ENCODE results near the gene CNBD2.

DNA sequence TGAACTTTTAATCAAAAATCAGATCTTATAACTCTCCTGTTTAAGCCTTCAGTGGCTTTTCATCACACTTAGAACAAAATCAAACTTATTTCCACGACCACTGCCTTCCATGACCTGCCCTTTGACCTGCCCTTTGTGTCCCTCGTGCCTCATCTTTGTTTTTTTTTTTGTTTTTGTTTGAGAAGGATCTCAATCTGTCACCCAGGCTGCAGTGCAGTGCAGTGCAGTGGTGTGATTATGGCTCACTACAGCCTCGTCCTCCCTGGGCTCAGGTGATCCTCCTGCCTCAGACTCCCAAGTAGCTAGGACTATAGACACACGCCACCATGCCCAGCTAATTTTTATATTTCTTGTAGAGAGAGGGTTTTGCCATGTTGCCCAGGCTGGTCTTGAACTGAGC, 86.8 kb downstream of the CNBD2 start:
- TF ChIP-seq YY1 (IDR thresholded peaks at IDR 0.05), result no peak
- TF ChIP-seq, protein P1, sequence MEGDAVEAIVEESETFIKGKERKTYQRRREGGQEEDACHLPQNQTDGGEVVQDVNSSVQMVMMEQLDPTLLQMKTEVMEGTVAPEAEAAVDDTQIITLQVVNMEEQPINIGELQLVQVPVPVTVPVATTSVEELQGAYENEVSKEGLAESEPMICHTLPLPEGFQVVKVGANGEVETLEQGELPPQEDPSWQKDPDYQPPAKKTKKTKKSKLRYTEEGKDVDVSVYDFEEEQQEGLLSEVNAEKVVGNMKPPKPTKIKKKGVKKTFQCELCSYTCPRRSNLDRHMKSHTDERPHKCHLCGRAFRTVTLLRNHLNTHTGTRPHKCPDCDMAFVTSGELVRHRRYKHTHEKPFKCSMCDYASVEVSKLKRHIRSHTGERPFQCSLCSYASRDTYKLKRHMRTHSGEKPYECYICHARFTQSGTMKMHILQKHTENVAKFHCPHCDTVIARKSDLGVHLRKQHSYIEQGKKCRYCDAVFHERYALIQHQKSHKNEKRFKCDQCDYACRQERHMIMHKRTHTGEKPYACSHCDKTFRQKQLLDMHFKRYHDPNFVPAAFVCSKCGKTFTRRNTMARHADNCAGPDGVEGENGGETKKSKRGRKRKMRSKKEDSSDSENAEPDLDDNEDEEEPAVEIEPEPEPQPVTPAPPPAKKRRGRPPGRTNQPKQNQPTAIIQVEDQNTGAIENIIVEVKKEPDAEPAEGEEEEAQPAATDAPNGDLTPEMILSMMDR (IDR thresholded peaks at IDR 0.05; ENCODE audit: low read depth, low read length, missing input control), result no peak
- TF ChIP-seq RAD21 (IDR thresholded peaks at IDR 0.05), result no peak
- TF ChIP-seq HNF4A (conservative IDR thresholded peaks at IDR 0.05), result no peak
- TF ChIP-seq JUND (IDR thresholded peaks at IDR 0.05), result no peak
- no peak for TF ChIP-seq MAX (IDR thresholded peaks at IDR 0.05)
- no peak for TF ChIP-seq ZBTB33 (IDR thresholded peaks at IDR 0.05)
- no peak for TF ChIP-seq EGR1 (IDR thresholded peaks at IDR 0.05; ENCODE audit: low read depth in 2 of 2)
- no peak for TF ChIP-seq TAF1 (conservative IDR thresholded peaks at IDR 0.05)
- no peak for TF ChIP-seq RXRA (IDR thresholded peaks at IDR 0.05)
